PC-9 (cell line): Measurements from ENCODE around the gene MOB4. TPM values are rescaled to one million over a fixed set of nuclear protein-coding genes. Genes with fewer than 3 reads are reported as not detected.

Experiments
- BruUV-seq: library from RNA; stranded (reverse); fragments of 400-500 nt; replicated peaks from 2 replicates; lab custom pipeline; 2021; lab: Mats Ljungman, UMichigan
- CTCF ChIA-PET: fragments of 300-600 bp; sonication (Branson Sonifier 250); formaldehyde crosslinking; loops from one replicate; lab custom pipeline; 2022; ENCODE audit warnings: antibody characterized with exemption; lab: Charles Lee
- POLR2A ChIA-PET: fragments of 300-600 bp; sonication (Branson Sonifier 250); formaldehyde crosslinking; loops from one replicate; lab custom pipeline; 2022; ENCODE audit warnings: antibody characterized with exemption; ENCODE audit not compliant: unreplicated experiment; lab: Charles Lee
- DNase-seq, 2 experiments: peaks; one replicate each; pipeline versions ENCODE4 v3.0.0 to v3.0.0-alpha.2; 2015 to 2022; ENCODE audit warnings: mixed read lengths in 1 of 2
- H2AFZ ChIP-seq: fragments of 200-600 bp; sonication (generic); 2 replicates; pipeline ENCODE4 v1.8.1; 2017; ENCODE audit warnings: antibody characterized with exemption
- H3F3A ChIP-seq: fragments of 200-600 bp; sonication (generic); 2 replicates; pipeline ENCODE4 v1.8.1; 2017; ENCODE audit warnings: antibody characterized with exemption, mild to moderate bottlenecking, low read depth; ENCODE audit not compliant: insufficient read depth
- H3K27ac ChIP-seq: fragments of 200-600 bp; sonication (generic); 2 replicates; pipeline ENCODE4 v1.6.1; 2016; ENCODE audit warnings: mixed run types
- H3K27me3 ChIP-seq: fragments of 200-600 bp; sonication (generic); 2 replicates; pipeline ENCODE4 v1.6.1; 2016; ENCODE audit warnings: low read depth, mixed run types; ENCODE audit not compliant: insufficient read depth
- H3K36me3 ChIP-seq: fragments of 200-600 bp; sonication (generic); 2 replicates; pipeline ENCODE4 v1.6.1; 2016; ENCODE audit warnings: low read depth, mixed run types
- H3K4me1 ChIP-seq: fragments of 200-600 bp; sonication (generic); replicated peaks from 2 replicates; pipeline ENCODE4 v1.6.1; 2016; ENCODE audit warnings: mixed run types; ENCODE audit not compliant: insufficient read depth
- H3K4me2 ChIP-seq: fragments of 200-600 bp; sonication (generic); 2 replicates; pipeline ENCODE4 v1.6.1; 2017; ENCODE audit warnings: mixed run types
- H3K4me3 ChIP-seq: fragments of 200-600 bp; sonication (generic); 2 replicates; pipeline ENCODE4 v1.6.1; 2016; ENCODE audit warnings: mixed run types
- H3K79me2 ChIP-seq: fragments of 200-600 bp; sonication (generic); 2 replicates; pipeline ENCODE4 v1.6.1; 2017; ENCODE audit warnings: low read depth, mixed run types
- H3K9me2 ChIP-seq: fragments of 200-600 bp; sonication (generic); 2 replicates; pipeline ENCODE4 v1.8.1; 2017; ENCODE audit warnings: mild to moderate bottlenecking; ENCODE audit not compliant: insufficient read depth
- H3K9me3 ChIP-seq: fragments of 200-600 bp; sonication (generic); 2 replicates; pipeline ENCODE4 v1.8.1; 2016; ENCODE audit warnings: low read depth; ENCODE audit not compliant: insufficient read depth
- H4K20me1 ChIP-seq: fragments of 200-600 bp; sonication (generic); 2 replicates; pipeline ENCODE4 v1.8.1; 2017; ENCODE audit not compliant: insufficient read depth
- CTCF ChIP-seq: fragments of 200-600 bp; sonication (generic); conservative IDR thresholded peaks from 2 replicates; pipeline ENCODE4 v1.6.1; 2017; ENCODE audit warnings: mixed run types, antibody characterized with exemption, mild to moderate bottlenecking, moderate library complexity
- EZH2 ChIP-seq: fragments of 200-600 bp; sonication (generic); IDR thresholded peaks from 2 replicates; pipeline ENCODE4 v1.8.0; 2017; ENCODE audit warnings: antibody characterized with exemption, low read depth
- intact Hi-C: fragments of 100-400 bp; cut with micrococcal nuclease; formaldehyde crosslinking; loops from one replicate; pipeline ENCODE4 v1.10.0; 2022; ENCODE audit not compliant: unreplicated experiment
- total RNA-seq: library from RNA; stranded (reverse); gene quantifications from 2 replicates; pipeline ENCODE4 v1.2.3, GENCODE V29; 2021

MOB4 gene
- total RNA-seq, 1 experiment from 2014 or later: 19.9 TPM

GRCh38 chr2:197598450-197598849 is 82.6 kb downstream of the MOB4 start:
- Histone ChIP-seq H3K27me3 (0 out of 2 replicates have a peak, but pooled peaks cover 4% of the 10 kb centered on the region), H3F3A (no peaks in the 10 kb centered on the region), H3K4me3 (no peak overlapping the region), H3K36me3 (no peaks in the 10 kb centered on the region), H3K4me2 (no peak overlapping the region), H3K79me2 (no peaks in the 10 kb centered on the region), H3K9me3 (no peaks in the 10 kb centered on the region), H2AFZ (no peak overlapping the region), H3K4me1 (no peaks in the 10 kb centered on the region), H3K27ac (no peak overlapping the region), H3K9me2 (no peaks in the 10 kb centered on the region), H4K20me1 (no peaks in the 10 kb centered on the region)
- CTCF ChIA-PET: no interaction called here
- TF ChIP-seq EZH2 (no peak), CTCF (no peak)
- POLR2A ChIA-PET: no interaction called here
- DNase-seq: no peak
- no TSS peak for BruUV-seq
- intact Hi-C loops: no loop called here

DNA sequence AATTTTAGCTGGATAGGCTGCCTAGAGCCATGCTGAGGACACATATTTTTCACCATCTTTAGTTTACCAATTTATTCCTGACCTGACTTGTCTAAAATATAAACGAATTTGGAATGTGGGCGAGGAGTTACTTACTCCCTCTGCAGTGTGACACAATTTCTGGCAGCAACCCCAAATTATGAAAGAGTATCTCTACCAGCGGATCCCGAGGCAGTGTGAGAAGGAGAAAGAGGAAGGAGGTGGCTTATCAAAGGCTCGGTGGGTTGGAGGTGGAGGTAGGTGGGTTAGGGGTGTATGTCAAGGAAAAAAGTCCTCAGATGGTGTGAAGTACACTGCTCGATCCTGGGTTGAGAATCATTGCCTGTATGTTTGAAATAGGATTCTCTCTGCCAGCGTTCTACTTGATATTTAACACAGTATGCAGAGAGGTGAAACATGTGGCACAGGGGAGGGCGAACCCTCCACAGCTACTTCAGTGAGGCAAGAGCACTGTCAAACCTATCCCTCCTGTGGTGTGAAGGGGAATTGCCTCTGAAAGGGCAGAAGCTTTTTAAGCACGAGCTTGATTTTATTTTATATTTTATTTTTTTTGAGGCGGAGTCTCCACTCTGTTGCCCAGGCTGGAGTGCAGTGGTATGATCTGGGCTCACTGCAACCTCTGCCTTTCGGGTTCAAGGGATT is 83.6 kb downstream of the MOB4 start:
- CTCF ChIA-PET: interaction anchor here (0.9 kb wide), 1 partner anchor 26 kb away, joined by 3 read pairs; no protein-coding TSS in a partner anchor
- no peak overlapping the region for H3K27ac ChIP-seq

GRCh38 chr2:197600306-197600705 is 84.4 kb downstream of the MOB4 start:
- Histone ChIP-seq H2AFZ (no peak overlapping the region), H3K4me2 (no peak overlapping the region), H3K36me3 (no peaks in the 10 kb centered on the region), H3K27me3 (0 out of 2 replicates have a peak, but pooled peaks cover 4% of the 10 kb centered on the region), H3K9me2 (no peaks in the 10 kb centered on the region), H3K4me1 (no peaks in the 10 kb centered on the region), H3F3A (no peaks in the 10 kb centered on the region), H4K20me1 (no peaks in the 10 kb centered on the region), H3K27ac (no peak overlapping the region), H3K9me3 (no peaks in the 10 kb centered on the region), H3K79me2 (no peaks in the 10 kb centered on the region), H3K4me3 (no peak overlapping the region)
- intact Hi-C loops: no loop called here
- no TSS peak for BruUV-seq
- POLR2A ChIA-PET: no interaction called here
- DNase-seq: no peak
- TF ChIP-seq EZH2 (no peak), CTCF (no peak)
- CTCF ChIA-PET: interaction anchor here (0.9 kb wide), 1 partner anchor 25 kb away, joined by 3 read pairs; no protein-coding TSS in a partner anchor

More for the DNA sequence above, 83.6 kb downstream of the MOB4 start:
- Histone ChIP-seq H3F3A (no peaks in the 10 kb centered on the region), H3K4me3 (no peak overlapping the region), H3K4me2 (no peak overlapping the region), H3K9me2 (no peaks in the 10 kb centered on the region), H3K4me1 (no peaks in the 10 kb centered on the region), H4K20me1 (no peaks in the 10 kb centered on the region), H3K36me3 (no peaks in the 10 kb centered on the region), H3K27me3 (0 out of 2 replicates have a peak, but pooled peaks cover 4% of the 10 kb centered on the region), H3K79me2 (no peaks in the 10 kb centered on the region), H3K9me3 (no peaks in the 10 kb centered on the region), H2AFZ (no peak overlapping the region)
- intact Hi-C loops: no loop called here
- peak in 1 of 2 experiments; percentile 7 for DNase-seq
- no TSS peak for BruUV-seq
- POLR2A ChIA-PET: no interaction called here
- TF ChIP-seq EZH2 (no peak), CTCF (peak; percentile 52)
